Mammary epithelial cell (primary cell): Measurements from ENCODE around the gene VAV3.

Source experiments
- EZH2 ChIP-seq: IDR thresholded peaks from 2 replicates; pipeline ENCODE4 v1.6.1; 2012; ENCODE audit warnings: low read length, inconsistent platforms, borderline replicate concordance
- TF ChIP-seq, protein P1 (sequence below), 2 donors: IDR thresholded peaks in 1 of 2; conservative IDR thresholded peaks in 1 of 2; 2 replicates each; pipeline ENCODE4 v1.5.1; 2011 to 2012; ENCODE audit warnings: inconsistent platforms in 2 of 2, low read length in 2 of 2, mild to moderate bottlenecking in 2 of 2, control low read depth in 1 of 2, low read depth in 1 of 2; ENCODE audit not compliant: insufficient read depth in 1 of 2; ENCODE audit errors: extremely low read depth in 1 of 2

DNA sequence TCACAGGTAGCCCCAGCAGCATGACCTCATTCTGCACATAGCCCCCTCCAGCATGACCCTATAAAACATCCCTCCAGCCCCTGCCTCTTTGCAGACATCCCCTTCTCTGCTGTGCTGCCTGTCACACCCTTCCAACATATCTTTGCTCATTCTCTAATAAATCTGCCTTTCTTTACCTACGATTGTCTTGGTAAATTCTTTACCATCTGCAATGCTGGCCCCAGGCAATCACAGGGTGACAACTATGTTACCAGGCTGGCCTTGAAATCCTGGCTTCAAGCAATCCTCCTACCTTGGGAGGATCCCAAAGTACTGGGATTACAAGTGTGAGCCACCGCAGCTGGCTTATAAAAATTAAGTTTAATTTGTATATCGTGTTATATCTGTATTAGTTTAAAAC is 134.5 kb downstream of the VAV3 start:
- TF ChIP-seq, protein P1, sequence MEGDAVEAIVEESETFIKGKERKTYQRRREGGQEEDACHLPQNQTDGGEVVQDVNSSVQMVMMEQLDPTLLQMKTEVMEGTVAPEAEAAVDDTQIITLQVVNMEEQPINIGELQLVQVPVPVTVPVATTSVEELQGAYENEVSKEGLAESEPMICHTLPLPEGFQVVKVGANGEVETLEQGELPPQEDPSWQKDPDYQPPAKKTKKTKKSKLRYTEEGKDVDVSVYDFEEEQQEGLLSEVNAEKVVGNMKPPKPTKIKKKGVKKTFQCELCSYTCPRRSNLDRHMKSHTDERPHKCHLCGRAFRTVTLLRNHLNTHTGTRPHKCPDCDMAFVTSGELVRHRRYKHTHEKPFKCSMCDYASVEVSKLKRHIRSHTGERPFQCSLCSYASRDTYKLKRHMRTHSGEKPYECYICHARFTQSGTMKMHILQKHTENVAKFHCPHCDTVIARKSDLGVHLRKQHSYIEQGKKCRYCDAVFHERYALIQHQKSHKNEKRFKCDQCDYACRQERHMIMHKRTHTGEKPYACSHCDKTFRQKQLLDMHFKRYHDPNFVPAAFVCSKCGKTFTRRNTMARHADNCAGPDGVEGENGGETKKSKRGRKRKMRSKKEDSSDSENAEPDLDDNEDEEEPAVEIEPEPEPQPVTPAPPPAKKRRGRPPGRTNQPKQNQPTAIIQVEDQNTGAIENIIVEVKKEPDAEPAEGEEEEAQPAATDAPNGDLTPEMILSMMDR (conservative IDR thresholded peaks at IDR 0.05 in 1 of 2, IDR thresholded peaks at IDR 0.05 in 1 of 2; ENCODE audit: extremely low read depth in 1 of 2, insufficient read depth in 1 of 2, low read depth in 1 of 2, low read length in 2 of 2): no peak
- no peak for TF ChIP-seq EZH2
